K562 (cell line): ENCODE data around the gene SNX9. TPM values are rescaled to one million over a fixed set of nuclear protein-coding genes. Genes with fewer than 3 reads are reported as not detected.

Source experiments
- CBX5 ChIP-seq: IDR thresholded peaks from 2 replicates; pipeline ENCODE4 v1.6.1; 2014; ENCODE audit warnings: low read depth, borderline replicate concordance
- CC2D1A ChIP-seq: fragments of 450-650 bp; IDR thresholded peaks from 2 replicates; pipeline ENCODE4 v1.6.1; 2017; ENCODE audit warnings: mild to moderate bottlenecking
- CEBPB ChIP-seq: fragments of 450-650 bp; IDR thresholded peaks from 2 replicates; pipeline ENCODE4 v1.6.1; 2016; ENCODE audit warnings: missing genetic modification characterization, missing compliant biosample characterization
- ERF ChIP-seq: fragments of 450-650 bp; formaldehyde crosslinking; IDR thresholded peaks from 2 replicates; pipeline ENCODE4 v1.4.0; 2020; ENCODE audit warnings: mild to moderate bottlenecking, mixed read lengths
- EWSR1 ChIP-seq: fragments of 450-650 bp; IDR thresholded peaks from 2 replicates; pipeline ENCODE4 v1.6.1; 2018; ENCODE audit warnings: borderline replicate concordance, mild to moderate bottlenecking, low read depth, moderate library complexity; ENCODE audit not compliant: partially characterized antibody
- GATAD2B ChIP-seq: fragments of 450-650 bp; IDR thresholded peaks from 2 replicates; pipeline ENCODE4 v1.6.1; 2017; ENCODE audit warnings: mild to moderate bottlenecking, borderline replicate concordance
- IRF2 ChIP-seq: sonication (generic); formaldehyde crosslinking; IDR thresholded peaks from 2 replicates; pipeline ENCODE4 v1.8.1; 2022; ENCODE audit warnings: mild to moderate bottlenecking, missing genetic modification reagents
- KLF10 ChIP-seq: fragments of 250-450 bp; sonication (Bioruptor Pico); IDR thresholded peaks from 2 replicates; pipeline ENCODE4 v1.6.1; 2021; ENCODE audit warnings: matching md5 sums
- KLF13 ChIP-seq: fragments of 450-650 bp; IDR thresholded peaks from 2 replicates; pipeline ENCODE4 v1.6.1; 2016; ENCODE audit warnings: missing genetic modification characterization, low read depth, mild to moderate bottlenecking, missing compliant biosample characterization, moderate library complexity, borderline replicate concordance
- MCM3 ChIP-seq: fragments of 450-650 bp; IDR thresholded peaks from 2 replicates; pipeline ENCODE4 v1.6.1; 2016
- MCM5 ChIP-seq: fragments of 450-650 bp; IDR thresholded peaks from 2 replicates; pipeline ENCODE4 v1.6.1; 2016; ENCODE audit warnings: low read depth
- MYNN ChIP-seq, 2 experiments: sonication (generic); formaldehyde crosslinking in 1 of 2; IDR thresholded peaks; 2 replicates each; pipeline versions ENCODE4 v1.5.0 to v1.6.1; 2016 to 2020; ENCODE audit warnings: antibody characterized with exemption in 1 of 2, missing genetic modification reagents in 1 of 2
- NCOA2 ChIP-seq, 2 experiments: fragments of 450-650 bp; IDR thresholded peaks; 2 replicates each; pipeline ENCODE4 v1.6.1; 2018; ENCODE audit warnings: mild to moderate bottlenecking in 2 of 2, moderate library complexity in 1 of 2; ENCODE audit not compliant: partially characterized antibody in 2 of 2
- POLR2H ChIP-seq: IDR thresholded peaks from 2 replicates; pipeline ENCODE4 v1.6.1; 2016; ENCODE audit warnings: missing genetic modification characterization, low read depth, mild to moderate bottlenecking, control low read depth, missing compliant biosample characterization, moderate library complexity
- POU5F1 ChIP-seq: fragments of 150-350 bp; IDR thresholded peaks from 2 replicates; pipeline ENCODE4 v1.6.1; 2014; ENCODE audit warnings: borderline replicate concordance, low read length, low read depth, mild to moderate bottlenecking; ENCODE audit not compliant: partially characterized antibody
- RBFOX2 ChIP-seq: fragments of 200-400 bp; formaldehyde crosslinking; IDR thresholded peaks from 2 replicates; pipeline ENCODE4 v1.6.1; 2017; ENCODE audit warnings: low read depth, mild to moderate bottlenecking, low read length, moderate library complexity
- ZBTB17 ChIP-seq: fragments of 450-650 bp; formaldehyde crosslinking; IDR thresholded peaks from 2 replicates; pipeline ENCODE4 v1.4.0; 2020; ENCODE audit warnings: mild to moderate bottlenecking
- ZNF124 ChIP-seq: sonication (generic); formaldehyde crosslinking; IDR thresholded peaks from 2 replicates; pipeline ENCODE4 v1.8.1; 2022; ENCODE audit warnings: missing genetic modification reagents
- ZNF24 ChIP-seq: fragments of 450-650 bp; IDR thresholded peaks from 2 replicates; pipeline ENCODE4 v1.6.1; 2016
- ZNF561 ChIP-seq: fragments of 450-650 bp; formaldehyde crosslinking; conservative IDR thresholded peaks from 2 replicates; pipeline ENCODE4 v1.4.0; 2020; ENCODE audit warnings: mild to moderate bottlenecking, moderate library complexity
- ZNF584 ChIP-seq: fragments of 200-800 bp; sonication (Bioruptor generic); IDR thresholded peaks from 2 replicates; pipeline ENCODE4 v1.6.1; 2016; ENCODE audit warnings: low read depth, mild to moderate bottlenecking, missing genetic modification characterization, missing compliant biosample characterization
- ZNF699 ChIP-seq: fragments of 250-450 bp; sonication (Bioruptor Pico); IDR thresholded peaks from 2 replicates; pipeline ENCODE4 v1.8.0; 2021; ENCODE audit warnings: mild to moderate bottlenecking, moderate library complexity; ENCODE audit not compliant: insufficient replicate concordance
- polyA plus RNA-seq, 8 experiments: library from polyadenylated mRNA; depleted of rRNA in 4 of 8; stranded (reverse) in 5 of 8; unstranded in 3 of 8; fragments of >200 nt; fragmentation: Nextera tagmentation in 2 of 8; fragmentation: Illumina TruSeq in 1 of 8; extraction: Ambion mirVana in 2 of 8; extraction: Trizol in 1 of 8; gene quantifications; 2 replicates each; pipeline versions ENCODE4 v1.2.1 to v1.2.3, GENCODE V29; 2011 to 2014; ENCODE audit warnings: inconsistent platforms in 1 of 8, missing spikeins in 1 of 8
- total RNA-seq, 7 experiments: library from RNA; depleted of rRNA in 6 of 7; stranded (reverse); fragments of >200 nt in 6 of 7; fragmentation: Illumina TruSeq in 2 of 7; extraction: Trizol in 2 of 7; gene quantifications; 2 replicates each; pipeline versions ENCODE4 v1.2.1 to v1.2.3, GENCODE V29; 2011 to 2021; ENCODE audit warnings: low replicate concordance in 1 of 7
- TF ChIP-seq, protein P1 (sequence below): fragments of 450-650 bp; IDR thresholded peaks from 2 replicates; pipeline ENCODE4 v1.6.1; 2016; ENCODE audit warnings: antibody characterized with exemption
- TF ChIP-seq, protein P2 (sequence below): fragments of 450-650 bp; IDR thresholded peaks from 2 replicates; pipeline ENCODE4 v1.6.1; 2017; ENCODE audit warnings: antibody characterized with exemption
- TF ChIP-seq, protein P3 (sequence below), 3 experiments: fragments of 200-800 bp in 1 of 3; sonication (Bioruptor generic) in 1 of 3; sonication (generic) in 1 of 3; formaldehyde crosslinking in 1 of 3; IDR thresholded peaks; 2 replicates each; pipeline versions ENCODE4 v1.6.1 to v1.8.0; 2016 to 2022; ENCODE audit warnings: mild to moderate bottlenecking in 2 of 3, missing compliant biosample characterization in 2 of 3, missing genetic modification characterization in 2 of 3, missing genetic modification reagents in 1 of 3

Gene SNX9
- total and polyA plus RNA-seq, 9 of the 15 experiments (the other 6 are each of a cell fraction or from before 2014, with no cell fraction given), result 6.0 to 81.7 (median 57.1) TPM

DNA sequence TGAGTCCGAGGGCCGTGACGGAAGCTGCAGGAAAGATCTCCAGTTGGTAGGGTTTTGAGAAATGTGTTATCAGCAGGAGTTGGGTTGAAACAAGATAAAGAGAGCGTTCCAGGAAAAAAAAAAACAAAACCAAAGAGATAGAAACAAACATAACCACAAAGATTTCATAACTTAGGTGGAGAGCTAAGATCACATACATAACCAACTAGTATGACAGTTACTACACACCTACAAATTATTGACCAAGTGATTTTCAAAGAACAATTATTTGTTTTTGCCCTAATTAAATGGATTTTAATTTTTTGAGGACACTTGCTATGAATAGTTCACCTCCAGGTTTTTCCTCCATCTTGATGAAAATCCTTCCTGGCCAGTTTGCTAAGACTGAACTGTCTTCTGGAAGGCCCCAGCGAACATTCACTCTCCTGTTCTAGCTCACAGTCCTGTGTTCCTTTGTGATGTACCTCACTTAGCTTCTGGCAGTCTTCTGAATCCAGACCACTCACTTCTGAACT lies 69.4 kb downstream of the SNX9 start (continued):
- TF ChIP-seq IRF2 (CRISPR knock-in tag) (no peak), MCM3 (no peak), POLR2H (tag) (peak; percentile 5; the same call in 1 of the 2 replicates), MYNN (IDR thresholded peaks at IDR 0.05) (no peak), MYNN (CRISPR knock-in tag; IDR thresholded peaks at IDR 0.05) (no peak), ZNF561 (no peak), EWSR1 (no peak), ZNF124 (no peak), NCOA2 (IDR thresholded peaks at IDR 0.05; ENCODE audit: partially characterized antibody in 2 of 2) (no peak), MCM5 (no peak), GATAD2B (no peak), ERF (CRISPR knock-in tag) (no peak), ZNF584 (CRISPR knock-in tag) (no peak), RBFOX2 (no peak), CC2D1A (0 out of 2 replicates have a peak, but pooled peaks have one; percentile 45), KLF13 (tag) (no peak), CEBPB (tag) (peak; percentile 69), ZNF699 (CRISPR knock-in tag) (no peak), POU5F1 (no peak), ZBTB17 (CRISPR knock-in tag) (no peak), CBX5 (no peak), KLF10 (no peak), ZNF24 (no peak)
- TF ChIP-seq, protein P1, sequence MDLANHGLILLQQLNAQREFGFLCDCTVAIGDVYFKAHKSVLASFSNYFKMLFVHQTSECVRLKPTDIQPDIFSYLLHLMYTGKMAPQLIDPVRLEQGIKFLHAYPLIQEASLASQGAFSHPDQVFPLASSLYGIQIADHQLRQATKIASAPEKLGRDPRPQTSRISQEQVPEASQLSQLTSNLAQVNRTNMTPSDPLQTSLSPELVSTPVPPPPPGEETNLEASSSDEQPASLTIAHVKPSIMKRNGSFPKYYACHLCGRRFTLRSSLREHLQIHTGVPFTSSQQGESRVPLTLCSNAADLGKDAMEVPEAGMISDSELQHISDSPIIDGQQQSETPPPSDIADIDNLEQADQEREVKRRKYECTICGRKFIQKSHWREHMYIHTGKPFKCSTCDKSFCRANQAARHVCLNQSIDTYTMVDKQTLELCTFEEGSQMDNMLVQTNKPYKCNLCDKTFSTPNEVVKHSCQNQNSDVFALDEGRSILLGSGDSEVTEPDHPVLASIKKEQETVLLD, result no peak
- TF ChIP-seq, protein P2, sequence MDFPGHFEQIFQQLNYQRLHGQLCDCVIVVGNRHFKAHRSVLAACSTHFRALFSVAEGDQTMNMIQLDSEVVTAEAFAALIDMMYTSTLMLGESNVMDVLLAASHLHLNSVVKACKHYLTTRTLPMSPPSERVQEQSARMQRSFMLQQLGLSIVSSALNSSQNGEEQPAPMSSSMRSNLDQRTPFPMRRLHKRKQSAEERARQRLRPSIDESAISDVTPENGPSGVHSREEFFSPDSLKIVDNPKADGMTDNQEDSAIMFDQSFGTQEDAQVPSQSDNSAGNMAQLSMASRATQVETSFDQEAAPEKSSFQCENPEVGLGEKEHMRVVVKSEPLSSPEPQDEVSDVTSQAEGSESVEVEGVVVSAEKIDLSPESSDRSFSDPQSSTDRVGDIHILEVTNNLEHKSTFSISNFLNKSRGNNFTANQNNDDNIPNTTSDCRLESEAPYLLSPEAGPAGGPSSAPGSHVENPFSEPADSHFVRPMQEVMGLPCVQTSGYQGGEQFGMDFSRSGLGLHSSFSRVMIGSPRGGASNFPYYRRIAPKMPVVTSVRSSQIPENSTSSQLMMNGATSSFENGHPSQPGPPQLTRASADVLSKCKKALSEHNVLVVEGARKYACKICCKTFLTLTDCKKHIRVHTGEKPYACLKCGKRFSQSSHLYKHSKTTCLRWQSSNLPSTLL, result no peak
- TF ChIP-seq, protein P3, sequence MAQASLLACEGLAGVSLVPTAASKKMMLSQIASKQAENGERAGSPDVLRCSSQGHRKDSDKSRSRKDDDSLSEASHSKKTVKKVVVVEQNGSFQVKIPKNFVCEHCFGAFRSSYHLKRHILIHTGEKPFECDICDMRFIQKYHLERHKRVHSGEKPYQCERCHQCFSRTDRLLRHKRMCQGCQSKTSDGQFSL (CRISPR knock-in tag; IDR thresholded peaks at IDR 0.05), result no peak
- TF ChIP-seq, protein P3 (tag; IDR thresholded peaks at IDR 0.05), result no peak
